Measurements from ENCODE around the gene SLC36A2. TPM values are rescaled to one million over a fixed set of nuclear protein-coding genes. Genes with fewer than 3 reads are reported as not detected.

SLC36A2 gene
- total RNA-seq, 1 experiment from 2014 or later: not detected

- BruUV-seq (replicated peaks): no TSS peak
- DNase-seq: peak; percentile 51
- H3K4me1 ChIP-seq (ENCODE audit: insufficient read depth, low read length): no peaks in the 10 kb centered on the region
Observed at GRCh38 chr5:151318850-151319732, 28.3 kb downstream of the SLC36A2 start.

GRCh38 chr5:151317871-151318270, 29.5 kb downstream of the SLC36A2 start:
- no peaks in the 10 kb centered on the region for H3K27me3 ChIP-seq (ENCODE audit: low read length)
- no peaks in the 10 kb centered on the region for H3K4me1 ChIP-seq (ENCODE audit: insufficient read depth, low read length)
- ATAC-seq (no peak), DNase-seq (no peak)
- TF ChIP-seq EZH2 (IDR thresholded peaks at IDR 0.05; ENCODE audit: low read length, unreplicated experiment) (no peak), CTCF (conservative IDR thresholded peaks at IDR 0.05; ENCODE audit: low read depth, low read length) (no peak), EZH2phosphoT487 (IDR thresholded peaks at IDR 0.05; ENCODE audit: borderline replicate concordance, low read length) (no peak)
- no peaks in the 10 kb centered on the region for H3K36me3 ChIP-seq (ENCODE audit: low read depth, low read length)
- H3K27ac ChIP-seq (ENCODE audit: low read length): no peak overlapping the region
- POLR2A ChIA-PET (ENCODE audit: unreplicated experiment): interaction anchor here (0.7 kb wide), 1 partner anchor 109 kb away, joined by 3 read pairs; no protein-coding TSS in a partner anchor
- H3K4me3 ChIP-seq (ENCODE audit: low read length): no peak overlapping the region
- intact Hi-C loops (cut with micrococcal nuclease): loop anchor here (2.0 to 5.0 kb wide), 7 partner anchors 19 to 335 kb away; partner anchors contain the start of gene GM2A
- no peak overlapping the region for H3K9ac ChIP-seq (ENCODE audit: low read length)
- CTCF ChIA-PET: no interaction called here
- no peaks in the 10 kb centered on the region for H4K20me1 ChIP-seq (ENCODE audit: low read length)
- H3K9me2 ChIP-seq (replicated peaks; ENCODE audit: low read length): no peaks in the 10 kb centered on the region
- no peaks in the 10 kb centered on the region for H3K79me2 ChIP-seq (ENCODE audit: low read length)
- no TSS peak for BruUV-seq (replicated peaks)
- no peaks in the 10 kb centered on the region for H3F3A ChIP-seq (ENCODE audit: low read length, unreplicated experiment)
- H3K4me2 ChIP-seq (ENCODE audit: low read length): no peak overlapping the region
- H2AFZ ChIP-seq (ENCODE audit: low read length): no peak overlapping the region
- no peaks in the 10 kb centered on the region for H3K9me3 ChIP-seq (ENCODE audit: low read length)

More at GRCh38 chr5:151318850-151319732, 28.3 kb downstream of the SLC36A2 start:
- H3K4me2 ChIP-seq (ENCODE audit: low read length): no peak overlapping the region
- H3K36me3 ChIP-seq (ENCODE audit: low read depth, low read length): no peaks in the 10 kb centered on the region
- H3K27ac ChIP-seq (ENCODE audit: low read length): no peak overlapping the region
- H2AFZ ChIP-seq (ENCODE audit: low read length): no peak overlapping the region
- no peaks in the 10 kb centered on the region for H3F3A ChIP-seq (ENCODE audit: low read length, unreplicated experiment)
- ChIA-PET POLR2A (ENCODE audit: unreplicated experiment) (no interaction called here), CTCF (interaction anchor here (0.6 to 1.1 kb wide), 2 partner anchors 67 to 138 kb away, joined by 3 to 12 read pairs; no protein-coding TSS in a partner anchor)
- no peaks in the 10 kb centered on the region for H3K9me3 ChIP-seq (ENCODE audit: low read length)
- TF ChIP-seq EZH2 (IDR thresholded peaks at IDR 0.05; ENCODE audit: low read length, unreplicated experiment): no peak
- peak; percentile 53; the same call in 1 of the 2 replicates for TF ChIP-seq CTCF (conservative IDR thresholded peaks at IDR 0.05; ENCODE audit: low read depth, low read length)
- ATAC-seq: peak; percentile 76
- no peaks in the 10 kb centered on the region for H3K27me3 ChIP-seq (ENCODE audit: low read length)
- H3K79me2 ChIP-seq (ENCODE audit: low read length): no peaks in the 10 kb centered on the region
- H3K4me3 ChIP-seq (ENCODE audit: low read length): no peak overlapping the region
- no peaks in the 10 kb centered on the region for H3K9me2 ChIP-seq (replicated peaks; ENCODE audit: low read length)
- intact Hi-C loops (cut with micrococcal nuclease): loop anchor here (2.0 to 5.0 kb wide), 5 partner anchors 47 to 334 kb away; partner anchors contain the start of gene GM2A
- no peak overlapping the region for H3K9ac ChIP-seq (ENCODE audit: low read length)
- no peaks in the 10 kb centered on the region for H4K20me1 ChIP-seq (ENCODE audit: low read length)
